HG03108 (cell line): ENCODE measurements around the gene AGAP1.

Source experiments
- ATAC-seq: cut with Tn5 transposase; IDR thresholded peaks from one replicate; pipeline ENCODE4 v1.9.1; 2021; ENCODE audit warnings: moderate library complexity; ENCODE audit not compliant: unreplicated experiment

AGAP1 gene

GRCh38 chr2:235658351-235659174, 164.7 kb downstream of the AGAP1 start:
- ATAC-seq, result no peak

- ATAC-seq, result no peak
These were observed 166.0 kb downstream of the AGAP1 start for GRCh38 chr2:235659767-235660322.

- ATAC-seq, result no peak
These were observed 166.7 kb downstream of the AGAP1 start for GRCh38 chr2:235660484-235661082.

GRCh38 chr2:235661167-235661937, 167.5 kb downstream of the AGAP1 start:
- ATAC-seq, result no peak

GRCh38 chr2:235661952-235662351, 168.1 kb downstream of the AGAP1 start:
- ATAC-seq, result no peak

- no peak for ATAC-seq
These were observed 170.0 kb downstream of the AGAP1 start for GRCh38 chr2:235663875-235664274.

GRCh38 chr2:235665661-235666212, 171.9 kb downstream of the AGAP1 start:
- ATAC-seq, result no peak

GRCh38 chr2:235666213-235666781, 172.5 kb downstream of the AGAP1 start:
- ATAC-seq, result no peak

GRCh38 chr2:235668782-235669181, 174.9 kb downstream of the AGAP1 start:
- no peak for ATAC-seq

GRCh38 chr2:235669269-235669831, 175.5 kb downstream of the AGAP1 start:
- ATAC-seq, result no peak

GRCh38 chr2:235669983-235670962, 176.4 kb downstream of the AGAP1 start:
- ATAC-seq, result no peak

GRCh38 chr2:235670974-235671787, 177.3 kb downstream of the AGAP1 start:
- no peak for ATAC-seq

GRCh38 chr2:235672720-235673119, 178.9 kb downstream of the AGAP1 start:
- no peak for ATAC-seq

GRCh38 chr2:235674146-235674545, 180.3 kb downstream of the AGAP1 start:
- ATAC-seq, result no peak

- no peak for ATAC-seq
These were observed 181.0 kb downstream of the AGAP1 start for GRCh38 chr2:235674812-235675211.

- ATAC-seq, result no peak
These were observed 182.1 kb downstream of the AGAP1 start for GRCh38 chr2:235675678-235676535.

- ATAC-seq, result no peak
These were observed 182.6 kb downstream of the AGAP1 start for GRCh38 chr2:235676536-235676799.

- ATAC-seq, result no peak
These were observed 183.5 kb downstream of the AGAP1 start for GRCh38 chr2:235677276-235677788.
